Measurements from ENCODE around the gene TMPO.

- no peak for TF ChIP-seq YY1 (IDR thresholded peaks at IDR 0.05; ENCODE audit: low read depth)
- TF ChIP-seq REST (IDR thresholded peaks at IDR 0.05; ENCODE audit: low read depth, low read length), result no peak
- TF ChIP-seq RFX5 (IDR thresholded peaks at IDR 0.05; ENCODE audit: low read length), result no peak
- no peak for TF ChIP-seq POLR2AphosphoS5 (IDR thresholded peaks at IDR 0.05; ENCODE audit: low read depth, low read length)
- no peak for TF ChIP-seq CTCF (IDR thresholded peaks at IDR 0.05)
- TF ChIP-seq FOXM1 (IDR thresholded peaks at IDR 0.05; ENCODE audit: low read depth), result no peak
- TF ChIP-seq USF1 (IDR thresholded peaks at IDR 0.05; ENCODE audit: borderline replicate concordance, low read depth), result no peak
- no peak for TF ChIP-seq RAD21 (IDR thresholded peaks at IDR 0.05; ENCODE audit: low read length)
- TF ChIP-seq EZH2phosphoT487 (IDR thresholded peaks at IDR 0.05; ENCODE audit: borderline replicate concordance, low read depth), result no peak
- TF ChIP-seq GABPA (IDR thresholded peaks at IDR 0.05; ENCODE audit: low read depth), result no peak
- TF ChIP-seq JUND (IDR thresholded peaks at IDR 0.05), result no peak
Observed at GRCh38 chr12:98574110-98574509, 58.7 kb downstream of the TMPO start.
